ENCODE measurements around the gene C1orf74. TPM values are rescaled to one million over a fixed set of nuclear protein-coding genes. Genes with fewer than 3 reads are reported as not detected.

Gene C1orf74
- total RNA-seq, 1 donor: 3.6 TPM

- DNase-seq (ENCODE audit: low read depth): no peak
- no peak overlapping the region for H3K4me3 ChIP-seq (ENCODE audit: low read depth, low read length)
- TF ChIP-seq CTCF (IDR thresholded peaks at IDR 0.05; ENCODE audit: insufficient read depth, low read length): no peak
Measured at GRCh38 chr1:209729436-209729835, 54.9 kb downstream of the C1orf74 start.

Other genes starting within 250 kb of the C1orf74 start
- 0.90 and 1.1 TPM in 2 replicates for gene CAMK1G, start 200.8 kb downstream of the C1orf74 start, total RNA-seq (ENCODE audit: low replicate concordance)
- gene LAMB3, start 132.1 kb downstream of the C1orf74 start, total RNA-seq (ENCODE audit: low replicate concordance): 5.9 and 10.3 TPM in 2 replicates
- 23.0 and 146 TPM in 2 replicates for gene G0S2, start 109.1 kb downstream of the C1orf74 start, total RNA-seq (ENCODE audit: low replicate concordance)
- 6.3 and 33.3 TPM in 2 replicates for gene HSD11B1, start 79.7 kb downstream of the C1orf74 start, total RNA-seq (ENCODE audit: low replicate concordance)
- 0.65 TPM in 1 of 2 replicates, not detected in the other for gene TRAF3IP3, start 28.5 kb downstream of the C1orf74 start, total RNA-seq (ENCODE audit: low replicate concordance)
- gene IRF6, start 21.6 kb upstream of the C1orf74 start, total RNA-seq (ENCODE audit: low replicate concordance): 3.1 TPM in 1 of 2 replicates, not detected in the other
- 11.2 and 32.6 TPM in 2 replicates for gene UTP25, start 43.4 kb upstream of the C1orf74 start, total RNA-seq (ENCODE audit: low replicate concordance)
- 0.08 and 35.0 TPM in 2 replicates for gene SYT14, start 153.7 kb upstream of the C1orf74 start, total RNA-seq (ENCODE audit: low replicate concordance)